ENCODE data around the gene APOM.

- TF ChIP-seq MAX (IDR thresholded peaks at IDR 0.05) (no peak), RXRA (IDR thresholded peaks at IDR 0.05) (no peak), TAF1 (conservative IDR thresholded peaks at IDR 0.05) (no peak), FOXA1 (IDR thresholded peaks at IDR 0.05) (no peak)
- TF ChIP-seq, protein P1, sequence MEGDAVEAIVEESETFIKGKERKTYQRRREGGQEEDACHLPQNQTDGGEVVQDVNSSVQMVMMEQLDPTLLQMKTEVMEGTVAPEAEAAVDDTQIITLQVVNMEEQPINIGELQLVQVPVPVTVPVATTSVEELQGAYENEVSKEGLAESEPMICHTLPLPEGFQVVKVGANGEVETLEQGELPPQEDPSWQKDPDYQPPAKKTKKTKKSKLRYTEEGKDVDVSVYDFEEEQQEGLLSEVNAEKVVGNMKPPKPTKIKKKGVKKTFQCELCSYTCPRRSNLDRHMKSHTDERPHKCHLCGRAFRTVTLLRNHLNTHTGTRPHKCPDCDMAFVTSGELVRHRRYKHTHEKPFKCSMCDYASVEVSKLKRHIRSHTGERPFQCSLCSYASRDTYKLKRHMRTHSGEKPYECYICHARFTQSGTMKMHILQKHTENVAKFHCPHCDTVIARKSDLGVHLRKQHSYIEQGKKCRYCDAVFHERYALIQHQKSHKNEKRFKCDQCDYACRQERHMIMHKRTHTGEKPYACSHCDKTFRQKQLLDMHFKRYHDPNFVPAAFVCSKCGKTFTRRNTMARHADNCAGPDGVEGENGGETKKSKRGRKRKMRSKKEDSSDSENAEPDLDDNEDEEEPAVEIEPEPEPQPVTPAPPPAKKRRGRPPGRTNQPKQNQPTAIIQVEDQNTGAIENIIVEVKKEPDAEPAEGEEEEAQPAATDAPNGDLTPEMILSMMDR (IDR thresholded peaks at IDR 0.05; ENCODE audit: low read depth, low read length, missing input control), result no peak
- TF ChIP-seq, protein P2, sequence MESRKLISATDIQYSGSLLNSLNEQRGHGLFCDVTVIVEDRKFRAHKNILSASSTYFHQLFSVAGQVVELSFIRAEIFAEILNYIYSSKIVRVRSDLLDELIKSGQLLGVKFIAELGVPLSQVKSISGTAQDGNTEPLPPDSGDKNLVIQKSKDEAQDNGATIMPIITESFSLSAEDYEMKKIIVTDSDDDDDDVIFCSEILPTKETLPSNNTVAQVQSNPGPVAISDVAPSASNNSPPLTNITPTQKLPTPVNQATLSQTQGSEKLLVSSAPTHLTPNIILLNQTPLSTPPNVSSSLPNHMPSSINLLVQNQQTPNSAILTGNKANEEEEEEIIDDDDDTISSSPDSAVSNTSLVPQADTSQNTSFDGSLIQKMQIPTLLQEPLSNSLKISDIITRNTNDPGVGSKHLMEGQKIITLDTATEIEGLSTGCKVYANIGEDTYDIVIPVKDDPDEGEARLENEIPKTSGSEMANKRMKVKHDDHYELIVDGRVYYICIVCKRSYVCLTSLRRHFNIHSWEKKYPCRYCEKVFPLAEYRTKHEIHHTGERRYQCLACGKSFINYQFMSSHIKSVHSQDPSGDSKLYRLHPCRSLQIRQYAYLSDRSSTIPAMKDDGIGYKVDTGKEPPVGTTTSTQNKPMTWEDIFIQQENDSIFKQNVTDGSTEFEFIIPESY (IDR thresholded peaks at IDR 0.05), result no peak
These were observed 3.4 kb downstream of the APOM start for GRCh38 chr6:31658983-31659648.

Measured in liver (tissue), 3 donors.